Measurements from ENCODE around the gene SMYD2.

SMYD2 gene

GRCh38 chr1:214244841-214245240 is 36.1 kb upstream of the SMYD2 start:
- no peak for DNase-seq (ENCODE audit: extremely low read depth, low read depth)
- TF ChIP-seq, protein P1, sequence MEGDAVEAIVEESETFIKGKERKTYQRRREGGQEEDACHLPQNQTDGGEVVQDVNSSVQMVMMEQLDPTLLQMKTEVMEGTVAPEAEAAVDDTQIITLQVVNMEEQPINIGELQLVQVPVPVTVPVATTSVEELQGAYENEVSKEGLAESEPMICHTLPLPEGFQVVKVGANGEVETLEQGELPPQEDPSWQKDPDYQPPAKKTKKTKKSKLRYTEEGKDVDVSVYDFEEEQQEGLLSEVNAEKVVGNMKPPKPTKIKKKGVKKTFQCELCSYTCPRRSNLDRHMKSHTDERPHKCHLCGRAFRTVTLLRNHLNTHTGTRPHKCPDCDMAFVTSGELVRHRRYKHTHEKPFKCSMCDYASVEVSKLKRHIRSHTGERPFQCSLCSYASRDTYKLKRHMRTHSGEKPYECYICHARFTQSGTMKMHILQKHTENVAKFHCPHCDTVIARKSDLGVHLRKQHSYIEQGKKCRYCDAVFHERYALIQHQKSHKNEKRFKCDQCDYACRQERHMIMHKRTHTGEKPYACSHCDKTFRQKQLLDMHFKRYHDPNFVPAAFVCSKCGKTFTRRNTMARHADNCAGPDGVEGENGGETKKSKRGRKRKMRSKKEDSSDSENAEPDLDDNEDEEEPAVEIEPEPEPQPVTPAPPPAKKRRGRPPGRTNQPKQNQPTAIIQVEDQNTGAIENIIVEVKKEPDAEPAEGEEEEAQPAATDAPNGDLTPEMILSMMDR (IDR thresholded peaks at IDR 0.05; ENCODE audit: low read depth, low read length) = no peak

GRCh38 chr1:214247501-214248041 is 33.4 kb upstream of the SMYD2 start:
- no peak for DNase-seq (ENCODE audit: extremely low read depth, low read depth)

DNA sequence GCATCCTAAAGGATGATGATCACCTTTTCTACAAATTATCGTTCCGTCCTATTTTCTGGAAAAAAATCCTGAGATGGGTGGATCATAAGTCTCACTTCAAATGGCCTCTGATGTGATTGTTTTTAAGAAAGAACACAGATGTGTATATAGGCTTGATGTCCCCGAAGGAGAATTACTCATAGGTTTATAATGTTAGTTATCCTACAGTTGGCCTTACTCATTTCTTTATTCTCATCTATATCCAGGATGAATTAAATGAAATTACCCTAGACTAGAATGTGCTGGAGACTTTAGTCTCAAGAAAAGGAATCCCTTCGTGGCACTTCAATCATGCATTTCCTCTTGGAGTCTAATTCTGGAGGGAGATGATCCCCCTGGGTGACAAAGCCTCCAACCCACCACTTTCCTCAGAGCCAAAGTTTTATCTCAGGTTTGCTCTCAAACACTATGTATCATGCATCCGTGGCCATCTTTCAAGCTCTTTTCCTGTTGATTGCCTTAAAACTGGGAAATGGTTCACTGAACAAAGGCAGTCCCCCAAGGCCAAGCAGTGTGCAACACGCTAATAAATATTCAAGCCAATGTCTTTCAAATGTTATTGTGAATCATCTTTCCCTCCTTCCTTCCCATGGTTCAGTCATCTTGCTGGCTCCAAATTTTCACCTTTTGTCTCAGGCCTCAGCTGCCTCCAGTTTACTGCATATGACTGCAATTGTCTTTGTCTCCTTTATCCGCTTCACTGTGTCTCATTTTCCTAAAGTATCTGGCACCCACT is 32.5 kb upstream of the SMYD2 start:
- DNase-seq (ENCODE audit: extremely low read depth, low read depth) = no peak
- TF ChIP-seq, protein P1 (IDR thresholded peaks at IDR 0.05; ENCODE audit: low read depth, low read length) = no peak

More at GRCh38 chr1:214247501-214248041, 33.4 kb upstream of the SMYD2 start:
- TF ChIP-seq, protein P1 (IDR thresholded peaks at IDR 0.05; ENCODE audit: low read depth, low read length) = no peak

- TF ChIP-seq, protein P1 (IDR thresholded peaks at IDR 0.05; ENCODE audit: low read depth, low read length) = no peak
These were observed 31.3 kb upstream of the SMYD2 start for GRCh38 chr1:214249651-214250050.

DNA sequence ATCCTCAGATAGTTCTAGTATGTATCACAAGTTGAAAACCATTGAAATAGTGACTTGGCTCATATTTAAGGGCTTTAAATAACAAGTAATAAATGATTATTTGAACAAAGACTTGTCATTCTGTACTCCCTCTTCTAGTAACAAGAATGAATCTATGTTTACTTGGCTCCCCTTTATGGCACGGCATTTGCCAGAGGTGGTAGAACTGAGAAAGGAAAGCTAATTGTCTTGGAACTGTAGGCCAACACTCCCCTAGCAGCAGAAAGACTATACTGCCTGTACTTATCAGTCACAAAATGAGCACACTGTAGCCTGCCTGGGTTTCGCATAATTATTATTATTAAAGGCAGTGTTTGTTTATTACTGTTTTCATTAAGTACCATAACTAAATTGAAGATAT is 29.6 kb upstream of the SMYD2 start:
- no peak for DNase-seq (ENCODE audit: extremely low read depth, low read depth)
- TF ChIP-seq, protein P1 (IDR thresholded peaks at IDR 0.05; ENCODE audit: low read depth, low read length) = no peak

More at GRCh38 chr1:214249651-214250050, 31.3 kb upstream of the SMYD2 start:
- no peak for DNase-seq (ENCODE audit: extremely low read depth, low read depth)

- DNase-seq (ENCODE audit: extremely low read depth, low read depth) = no peak
- TF ChIP-seq, protein P1 (IDR thresholded peaks at IDR 0.05; ENCODE audit: low read depth, low read length) = no peak
These were observed 25.4 kb upstream of the SMYD2 start for GRCh38 chr1:214255509-214255908.

GRCh38 chr1:214259353-214259977 is 21.5 kb upstream of the SMYD2 start:
- no peak for DNase-seq (ENCODE audit: extremely low read depth, low read depth)
- TF ChIP-seq, protein P1 (IDR thresholded peaks at IDR 0.05; ENCODE audit: low read depth, low read length) = no peak

All from AG09319 (cell line).